Cortex of kidney (tissue), 1 donor: ENCODE measurements around the gene ATP13A1.

Source experiments
- DNase-seq: peaks from one replicate; lab custom pipeline; 2025; lab: John Stamatoyannopoulos, UW

The ATP13A1 gene

DNA sequence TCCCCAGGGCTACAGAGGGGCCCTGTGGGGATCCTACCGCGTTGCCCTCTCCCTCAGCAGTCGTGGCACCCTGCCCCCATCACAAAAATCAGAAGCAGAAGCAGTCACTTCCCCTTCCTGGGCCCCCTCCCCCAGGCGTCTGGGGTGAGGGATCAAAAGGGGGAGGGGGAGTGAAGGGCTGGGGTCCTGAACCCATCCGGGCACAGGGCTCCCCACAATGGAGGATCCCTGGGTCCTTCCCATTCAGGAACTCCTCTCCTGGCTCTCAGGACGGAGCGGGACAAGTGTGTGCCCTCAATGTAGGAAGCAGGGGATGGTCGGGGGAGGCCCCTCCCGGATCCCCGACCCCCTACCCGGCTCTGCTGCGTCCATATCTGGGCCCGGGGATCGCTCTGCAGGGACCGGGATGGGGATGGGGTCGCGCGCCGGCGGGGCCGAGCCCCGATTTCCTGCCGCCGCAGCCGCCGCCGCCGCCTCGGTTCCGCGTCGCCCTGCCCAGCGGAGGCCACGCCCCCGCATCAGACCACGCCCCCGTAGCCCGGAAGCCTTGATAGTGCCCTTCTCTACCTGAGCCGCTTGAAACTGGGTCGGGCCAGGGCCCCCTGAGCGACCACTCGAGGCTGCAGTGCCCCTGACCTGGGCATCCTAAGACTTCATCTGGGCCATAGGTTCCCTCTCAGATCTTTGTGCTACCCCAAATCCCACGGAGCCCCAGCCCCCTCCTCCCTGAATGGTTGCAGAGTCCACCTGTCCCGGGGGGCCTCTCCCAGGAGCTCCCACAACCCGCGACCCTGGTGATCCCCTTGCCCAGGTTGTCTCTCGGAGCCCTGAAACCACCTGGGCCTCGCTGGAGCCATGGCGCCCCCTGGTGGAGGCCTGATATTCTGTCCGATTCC lies 20.1 kb downstream of the ATP13A1 start, which contains the start of gene GMIP:
GMIP (minus strand) TSS at position 500 of the 896 bp plus-strand sequence; CDS start at position 372, 128 bp downstream.
- DNase-seq: no peak

DNA sequence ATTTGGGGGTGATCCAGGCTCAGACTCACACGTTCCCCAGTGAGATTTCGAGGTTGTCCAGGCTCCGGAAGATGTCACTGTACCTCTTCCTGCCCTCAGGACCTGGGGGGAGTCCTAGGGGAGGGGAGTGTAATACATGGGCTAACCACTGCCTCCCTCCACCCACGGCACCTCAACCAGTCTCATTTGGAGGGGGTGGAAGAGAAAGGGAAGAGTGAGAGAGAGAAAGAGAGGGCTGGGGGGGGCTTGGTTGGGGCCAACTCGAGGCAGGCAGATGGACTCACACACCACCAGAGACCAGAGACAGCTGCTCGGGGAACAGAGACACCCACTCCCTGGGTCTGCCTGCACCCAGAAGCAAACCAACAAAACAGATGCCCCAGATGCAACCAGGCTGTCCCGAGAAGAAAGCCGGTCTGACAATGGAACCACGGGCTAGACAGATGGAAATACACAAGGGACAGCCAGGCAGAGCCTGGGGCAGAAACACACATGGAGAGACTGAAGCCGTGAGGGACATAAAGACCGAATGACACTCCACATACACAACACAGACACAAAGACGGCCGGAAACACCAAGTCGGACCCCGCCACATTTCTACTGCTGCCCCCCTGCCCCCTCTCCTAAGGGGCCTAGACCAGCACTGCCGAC lies 20.8 kb downstream of the ATP13A1 start:
- no peak for DNase-seq

DNA sequence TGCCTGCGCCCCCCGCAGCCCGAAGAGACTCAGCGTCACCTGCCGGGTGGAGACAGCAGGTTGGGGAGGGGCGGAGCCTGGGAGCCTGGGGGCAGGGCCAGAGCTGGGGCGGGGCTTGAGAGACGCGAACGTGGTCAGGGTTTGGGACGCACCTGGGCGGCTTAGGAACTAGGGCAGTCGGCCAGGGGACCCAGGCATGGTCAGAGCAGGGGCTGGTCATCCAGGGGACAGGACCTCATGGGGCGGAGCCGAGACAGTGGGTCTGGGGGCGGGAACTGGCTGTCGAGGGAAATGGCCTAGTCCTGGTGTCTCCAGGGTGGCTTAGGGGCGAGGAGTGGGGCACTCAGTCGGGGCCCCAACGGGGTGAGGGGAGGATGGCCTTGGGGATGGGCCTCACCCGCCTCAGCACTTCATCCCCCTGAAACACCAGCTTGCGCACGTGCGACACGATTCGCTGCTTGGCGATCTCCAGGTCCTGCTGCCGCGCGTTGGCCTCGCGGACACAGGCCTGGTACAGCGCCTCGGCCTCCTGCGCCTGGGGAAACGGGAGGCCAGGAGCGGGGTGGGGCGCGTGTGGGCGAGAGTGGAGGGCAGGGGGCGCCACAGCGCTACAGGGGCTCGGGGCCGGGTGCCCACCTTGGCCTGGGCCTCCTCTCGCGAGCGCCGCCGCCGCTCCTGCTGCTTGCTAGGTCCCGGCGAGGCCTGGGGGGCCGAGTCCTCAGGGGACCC lies 25.8 kb downstream of the ATP13A1 start:
- no peak for DNase-seq

DNA sequence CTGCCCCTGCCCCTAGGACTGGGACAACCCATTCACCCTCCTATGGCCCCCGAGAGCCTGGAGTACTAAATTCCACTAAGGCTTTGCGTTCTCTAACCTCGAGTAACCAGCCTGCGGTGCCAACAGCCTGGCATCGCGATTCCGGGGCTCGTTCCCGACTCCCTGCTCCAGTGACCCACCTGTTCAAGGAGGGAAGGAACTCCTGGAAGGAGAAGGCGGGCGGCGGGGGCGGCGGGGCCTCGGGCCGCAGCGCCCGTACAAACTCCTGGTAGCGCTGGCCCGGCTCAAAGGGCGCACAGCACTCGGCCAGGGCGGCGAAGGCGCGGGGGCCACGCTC lies 26.3 kb downstream of the ATP13A1 start:
- no peak for DNase-seq

DNA sequence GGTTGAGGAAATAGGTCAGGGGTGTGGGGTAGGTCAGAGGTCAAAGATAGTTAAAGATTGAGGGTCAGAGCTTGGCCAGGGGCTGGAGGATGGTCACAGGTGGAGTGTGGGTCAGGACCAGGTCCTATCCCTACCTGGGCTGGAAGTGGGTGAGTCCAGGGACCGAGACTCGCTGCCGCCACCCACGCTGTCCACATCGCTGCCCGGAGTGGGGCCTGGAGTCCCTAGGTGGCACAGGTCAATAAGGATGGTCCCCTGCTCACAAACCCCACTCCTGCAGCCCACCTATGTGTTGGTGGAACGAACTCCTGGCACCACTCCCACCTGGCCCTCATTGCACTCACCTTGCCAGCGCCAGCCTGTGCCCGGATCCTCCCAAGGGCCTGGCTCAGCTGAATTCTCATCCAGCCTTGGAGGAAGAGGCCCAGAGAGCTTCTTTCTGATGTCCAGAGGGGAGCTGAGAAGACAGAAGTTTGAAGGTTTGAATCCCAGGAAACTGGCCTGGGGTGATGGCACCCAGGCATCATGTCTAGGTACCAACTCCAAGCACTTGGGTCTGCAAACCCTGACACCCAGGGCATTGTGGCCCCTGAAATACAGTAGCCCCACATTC lies 26.8 kb downstream of the ATP13A1 start:
- DNase-seq: no peak

DNA sequence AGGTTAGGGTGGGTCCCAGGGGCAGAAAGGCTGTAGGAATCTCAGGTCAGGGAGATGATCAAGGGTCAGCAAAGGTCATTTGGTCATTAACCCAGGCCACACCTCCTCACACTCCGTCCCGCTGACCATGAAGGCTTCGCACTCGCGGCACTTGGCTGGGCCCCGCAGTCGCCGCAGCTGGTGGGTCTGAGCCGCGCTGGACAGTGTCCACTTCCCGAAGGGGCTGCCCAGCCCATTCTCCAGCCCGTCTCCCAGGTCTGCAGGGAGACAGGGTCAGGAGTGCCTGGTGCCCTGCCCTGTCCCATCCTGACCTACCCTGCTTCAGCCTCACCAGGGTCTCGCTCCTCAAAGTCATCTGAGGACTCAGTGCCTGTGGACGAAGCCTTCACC lies 28.2 kb downstream of the ATP13A1 start:
- DNase-seq: no peak

DNA sequence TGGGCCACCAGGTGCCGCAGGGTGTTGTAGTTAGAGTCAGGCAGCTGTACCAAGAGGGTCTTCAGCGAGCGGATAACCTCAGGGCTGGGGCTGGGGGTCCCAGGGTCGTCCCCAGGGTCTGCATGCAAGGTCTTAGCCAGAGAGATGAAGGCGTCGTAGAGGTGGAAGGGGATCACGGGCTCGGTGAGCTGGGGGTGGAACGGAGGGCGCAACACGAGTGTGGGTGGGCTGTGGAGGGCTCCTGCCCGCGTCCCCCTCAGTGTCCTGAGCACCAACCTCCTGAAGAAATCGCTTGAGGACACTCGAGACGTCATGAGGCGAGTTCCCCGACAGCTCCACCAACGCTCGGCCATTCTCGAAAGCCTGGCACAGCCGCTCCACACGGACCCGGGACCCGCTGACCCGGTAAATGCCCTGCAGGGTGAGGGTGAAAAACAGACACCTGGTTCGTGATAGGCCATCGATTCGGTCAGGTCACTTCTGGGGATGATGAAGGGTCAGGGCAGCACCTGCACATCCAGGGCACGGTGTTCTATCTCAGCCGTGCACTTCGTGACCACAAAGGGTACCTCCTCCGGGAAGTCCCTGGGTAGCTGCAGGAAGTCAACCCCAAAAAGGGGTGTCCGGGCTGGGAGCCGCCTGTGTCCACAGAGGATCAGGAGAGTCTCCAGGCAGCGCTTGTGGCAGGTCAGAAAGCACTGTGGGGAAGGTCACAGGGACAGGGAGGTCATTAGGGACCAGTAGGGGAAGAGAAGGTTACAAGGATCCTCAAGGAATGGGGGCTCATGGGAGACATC lies 28.8 kb downstream of the ATP13A1 start:
- DNase-seq: no peak

DNA sequence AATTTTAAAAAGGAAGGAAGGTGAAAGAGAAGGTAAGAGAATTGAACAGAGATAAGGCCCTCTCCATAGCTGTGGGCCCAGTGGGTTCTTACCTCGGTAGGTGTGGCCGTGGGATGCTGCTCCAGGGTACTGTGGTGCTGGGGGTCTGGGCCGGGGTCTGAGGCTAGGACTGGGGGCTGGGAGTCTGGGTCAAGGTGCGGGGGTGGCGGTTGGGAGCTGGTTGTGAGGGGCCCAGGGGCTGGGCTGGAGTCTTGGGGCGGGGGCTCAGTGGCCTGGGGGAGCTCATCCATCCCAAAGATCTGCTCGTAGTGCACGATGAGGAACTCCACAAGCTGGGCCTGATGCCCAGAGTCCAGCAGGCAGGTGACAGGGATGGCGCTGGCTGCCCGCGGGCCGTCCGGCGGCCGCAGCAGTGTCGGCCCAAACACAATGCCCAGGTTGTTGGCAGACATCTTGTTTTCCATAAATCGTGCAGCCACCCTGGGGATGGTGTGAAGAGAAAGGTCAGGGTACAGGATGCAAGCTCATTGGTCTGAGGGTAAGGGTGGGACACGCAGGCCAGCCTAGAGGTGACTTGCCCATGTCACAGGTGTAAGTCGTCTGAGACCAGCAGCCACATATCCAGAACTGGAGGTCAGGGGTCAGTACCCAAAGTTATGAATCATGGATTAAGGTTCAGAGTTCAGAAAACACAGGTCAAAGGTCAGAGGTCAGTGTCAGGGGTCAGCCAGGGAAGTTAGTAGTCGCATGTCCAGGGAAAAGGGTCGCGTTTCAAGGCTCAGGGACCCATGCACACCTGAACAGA lies 29.6 kb downstream of the ATP13A1 start:
- no peak for DNase-seq

DNA sequence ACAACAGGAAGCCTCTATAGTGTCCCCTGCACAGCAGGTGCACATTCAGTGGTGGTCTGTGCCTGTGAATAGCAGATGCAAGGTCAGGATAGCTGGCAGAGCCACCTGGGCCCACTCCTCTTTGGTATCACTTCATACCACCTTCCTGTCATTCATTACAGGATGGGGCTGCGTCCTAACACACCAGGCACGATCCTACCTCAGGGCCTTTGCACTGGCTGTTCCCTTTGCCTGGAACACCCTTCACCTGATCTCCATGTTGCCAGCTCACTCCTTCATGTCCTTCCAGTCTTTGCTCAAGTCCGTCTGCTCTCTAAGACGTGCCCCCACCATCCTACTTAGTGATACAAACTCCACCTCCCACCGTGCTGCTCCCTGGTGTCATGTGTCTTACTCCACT lies 30.8 kb downstream of the ATP13A1 start:
- no peak for DNase-seq

DNA sequence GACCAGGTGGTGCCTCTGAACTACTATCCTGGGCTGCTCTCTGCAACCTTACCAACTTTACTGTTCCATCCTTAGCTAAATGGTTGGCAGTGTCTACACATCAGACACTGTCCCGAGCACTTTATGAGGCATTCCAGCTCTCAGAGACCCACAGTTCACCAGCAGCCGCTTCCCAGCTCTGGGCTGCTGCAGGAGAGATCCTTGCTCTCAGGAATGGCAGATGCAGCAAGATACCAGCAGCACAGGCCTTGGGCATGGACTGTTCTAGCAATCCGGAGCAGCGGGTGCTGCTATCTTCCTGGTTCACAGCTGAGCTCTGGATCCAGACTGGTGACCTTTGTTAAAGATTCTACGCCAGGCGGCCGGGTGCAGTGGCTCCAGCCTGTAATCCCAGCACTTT lies 32.1 kb downstream of the ATP13A1 start:
- DNase-seq: no peak

DNA sequence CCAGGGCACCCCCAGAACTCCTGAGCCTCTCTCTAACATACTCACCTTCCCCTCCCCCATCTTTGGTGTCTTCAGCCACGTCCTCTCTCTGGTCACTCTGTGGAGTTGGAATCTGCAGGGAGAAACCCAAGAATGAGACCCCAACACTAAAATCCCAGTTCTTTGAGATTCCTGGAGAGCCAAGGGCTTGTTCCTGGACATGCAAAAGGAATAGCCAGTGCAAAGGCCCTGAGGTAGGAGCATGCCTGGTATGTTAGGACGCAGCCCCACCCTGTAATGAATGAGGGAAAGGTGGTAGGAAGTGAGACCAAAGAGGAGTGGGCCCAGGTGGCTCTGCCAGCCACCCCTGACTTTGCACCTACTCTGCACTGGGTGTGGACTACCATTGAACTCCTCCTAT lies 33.0 kb downstream of the ATP13A1 start:
- DNase-seq: no peak

DNA sequence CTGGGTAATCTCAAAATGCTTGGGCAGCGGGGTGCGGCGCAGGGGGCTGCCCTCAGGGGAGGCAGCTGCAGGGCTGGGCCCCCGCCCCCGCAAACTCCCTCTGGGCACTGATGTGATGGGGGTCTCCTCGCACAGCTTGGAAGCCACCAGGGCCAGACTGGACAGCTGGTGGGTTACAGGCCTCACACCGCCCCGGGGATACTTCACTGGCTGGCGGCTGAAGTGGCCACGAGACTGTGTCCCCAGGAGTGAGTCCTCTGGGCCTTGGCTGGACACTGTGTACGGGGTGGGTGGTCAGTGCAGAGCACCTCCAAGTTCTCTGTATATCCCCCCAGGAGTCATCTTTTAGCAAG lies 33.4 kb downstream of the ATP13A1 start:
- no peak for DNase-seq

DNA sequence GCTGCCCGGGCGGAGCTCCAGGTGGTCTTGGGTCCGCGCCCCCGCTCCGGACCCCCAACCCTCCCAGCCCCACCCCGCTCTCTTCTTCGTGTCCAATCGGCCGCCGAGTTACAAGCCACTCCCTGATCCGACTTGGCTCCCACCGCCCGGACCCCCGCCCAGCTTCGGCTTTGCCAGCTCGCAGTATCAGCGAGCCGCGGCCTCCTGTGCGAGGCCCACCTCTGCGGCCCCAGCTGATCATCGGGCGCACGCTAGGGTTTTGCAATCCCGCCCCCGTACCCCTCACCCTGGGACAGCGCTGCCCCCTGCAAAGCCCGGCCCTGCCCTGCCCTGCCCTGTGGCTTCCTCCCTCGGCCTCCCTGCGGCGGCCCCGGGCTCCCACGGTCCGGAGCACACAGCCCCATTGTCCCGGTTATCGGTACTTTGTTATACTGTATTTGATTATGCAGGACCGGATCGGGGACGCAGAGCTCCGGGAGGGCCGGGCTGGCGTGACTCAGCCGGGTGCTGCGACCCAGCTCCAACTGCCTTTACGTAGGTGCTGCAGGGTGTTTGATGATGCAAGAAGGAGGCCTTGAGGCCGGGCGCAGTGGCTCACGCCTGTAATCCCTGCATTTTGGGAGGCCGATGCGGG lies 34.9 kb downstream of the ATP13A1 start:
- DNase-seq: no peak

DNA sequence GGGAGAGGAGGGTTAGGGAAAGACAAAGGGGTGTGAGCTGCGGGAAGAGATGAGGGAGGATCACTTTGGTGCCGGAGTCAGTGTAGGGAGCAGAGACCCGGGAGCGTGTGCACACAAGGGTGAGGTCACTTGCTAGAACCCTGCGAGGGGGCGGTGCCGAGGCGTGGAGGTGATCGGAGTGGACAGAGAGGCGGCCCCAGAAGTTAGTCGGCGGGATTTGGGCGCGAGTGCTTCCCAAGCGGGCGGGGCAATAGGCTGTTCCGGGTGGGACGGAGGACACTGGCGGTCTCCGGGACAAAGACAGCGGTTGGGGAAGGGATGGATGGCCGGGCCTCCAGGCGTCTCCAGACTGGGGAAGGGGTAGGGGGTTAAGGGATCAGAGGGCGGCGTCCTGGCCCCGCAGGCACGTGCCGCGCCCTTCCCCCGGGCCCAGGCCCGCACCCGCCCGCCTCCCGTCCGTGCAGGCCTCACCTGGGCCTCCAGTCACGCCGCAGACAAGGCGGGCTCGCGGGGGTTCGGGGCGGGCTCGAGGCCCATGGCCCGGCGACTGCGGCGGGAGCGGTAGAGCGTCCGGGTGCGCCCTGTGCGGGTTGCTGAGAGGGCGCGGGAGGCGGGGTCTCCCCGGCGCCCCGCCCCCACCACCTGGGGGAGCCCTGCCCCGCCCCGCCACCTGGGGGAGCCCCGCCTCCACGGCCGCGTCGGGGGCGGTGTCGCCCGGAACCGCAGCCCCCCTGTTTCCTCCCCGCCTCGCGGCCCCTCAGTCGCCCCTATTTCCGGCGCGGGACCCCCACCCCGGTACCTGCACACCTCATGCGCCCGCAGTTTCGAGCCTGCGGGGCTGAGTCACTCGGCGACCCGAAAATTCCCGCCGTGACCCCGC lies 35.6 kb downstream of the ATP13A1 start, which contains the start of gene LPAR2:
LPAR2 (minus strand) TSS at position 600 of the 880 bp plus-strand sequence. CDS start 945 bp downstream, outside the sequence.
- no peak for DNase-seq

DNA sequence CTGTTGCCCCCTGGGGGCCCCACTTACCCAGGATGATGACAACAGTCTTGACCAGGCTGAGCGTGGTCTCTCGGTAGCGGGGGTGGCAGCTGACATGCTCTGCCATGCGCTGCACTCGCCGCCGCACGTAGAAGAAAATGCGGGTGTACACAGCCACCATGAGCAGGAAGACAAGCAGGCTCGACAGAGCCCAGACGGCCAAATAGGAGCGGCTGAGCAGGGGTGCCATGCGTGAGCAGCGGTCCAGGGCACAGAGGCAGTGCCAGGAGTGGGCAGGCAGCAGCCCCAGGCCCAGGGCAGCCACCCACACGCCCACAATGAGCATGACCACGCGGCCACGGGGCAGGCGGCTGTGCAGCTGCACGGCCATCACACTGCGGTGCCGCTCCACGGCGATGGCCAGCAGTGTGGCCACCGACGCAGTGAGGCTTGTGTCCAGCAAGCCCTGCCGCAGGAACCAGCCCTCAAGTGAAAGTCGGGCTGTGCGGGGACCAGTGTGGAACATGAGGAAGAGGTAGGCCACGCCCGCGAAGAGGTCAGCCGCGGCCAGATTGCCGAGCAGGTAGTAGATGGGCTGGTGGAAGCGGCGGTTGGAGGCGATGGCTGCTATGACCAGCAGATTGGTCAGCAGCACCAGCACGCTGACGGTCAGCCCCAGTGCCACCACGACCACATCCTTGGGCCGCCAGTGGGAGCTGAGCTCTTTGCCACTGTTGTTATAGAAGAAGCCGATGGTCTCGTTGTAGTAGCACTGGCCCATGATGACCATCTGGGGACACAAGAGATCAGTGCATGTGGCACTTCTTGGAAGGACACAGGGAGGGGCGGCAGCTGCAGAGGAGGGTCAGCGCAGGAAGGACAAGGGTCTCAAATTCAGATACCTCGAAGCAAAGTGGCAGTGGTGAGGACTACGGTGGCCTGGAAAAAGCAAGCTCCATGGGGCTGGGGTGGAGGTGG lies 36.7 kb downstream of the ATP13A1 start:
- DNase-seq: no peak

DNA sequence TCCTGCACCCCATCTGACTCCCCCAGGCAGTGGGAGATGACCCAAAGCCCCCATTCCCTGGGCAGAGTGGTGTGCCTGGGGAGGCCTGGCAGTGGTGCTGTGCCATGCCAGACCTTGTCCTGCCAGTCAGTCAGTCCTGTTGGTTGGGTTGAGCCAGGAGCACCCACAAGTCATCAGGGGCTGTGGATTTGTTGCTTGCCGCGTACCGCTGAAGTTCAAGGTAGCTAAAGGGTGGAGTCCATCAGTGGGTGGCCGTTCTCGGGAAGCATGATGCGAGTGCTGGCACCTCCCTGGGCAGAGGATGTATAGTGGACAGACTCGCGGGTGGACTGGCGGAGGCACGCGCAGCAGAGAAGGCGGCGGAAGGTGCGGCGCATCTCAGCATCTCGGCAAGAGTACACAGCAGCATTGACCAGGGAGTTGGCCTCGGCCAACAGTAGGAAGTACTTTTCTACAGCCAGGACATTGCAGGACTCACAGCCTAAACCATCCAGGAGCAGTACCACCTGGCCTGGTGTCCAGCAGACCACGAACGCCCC lies 39.4 kb downstream of the ATP13A1 start:
- DNase-seq: no peak

DNA sequence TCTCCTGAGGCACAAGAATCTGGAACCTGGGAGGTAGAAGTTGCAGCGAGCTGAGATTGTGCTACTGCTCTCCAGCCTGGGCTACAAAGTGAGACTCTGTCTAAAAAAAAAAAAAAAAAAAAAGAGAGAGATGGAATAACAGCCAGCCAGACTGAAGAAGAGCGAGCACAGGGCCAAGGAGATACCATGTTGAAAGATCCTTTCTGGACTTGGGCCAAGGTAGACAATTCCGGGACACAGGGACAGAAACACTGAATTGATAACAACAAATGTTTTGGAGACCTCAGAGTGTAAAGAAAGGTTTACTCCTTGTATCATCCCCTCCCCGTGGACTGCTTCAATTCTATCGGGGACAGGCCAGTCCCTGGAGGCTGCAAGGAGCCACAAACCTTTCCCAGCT lies 40.1 kb downstream of the ATP13A1 start:
- no peak for DNase-seq

DNA sequence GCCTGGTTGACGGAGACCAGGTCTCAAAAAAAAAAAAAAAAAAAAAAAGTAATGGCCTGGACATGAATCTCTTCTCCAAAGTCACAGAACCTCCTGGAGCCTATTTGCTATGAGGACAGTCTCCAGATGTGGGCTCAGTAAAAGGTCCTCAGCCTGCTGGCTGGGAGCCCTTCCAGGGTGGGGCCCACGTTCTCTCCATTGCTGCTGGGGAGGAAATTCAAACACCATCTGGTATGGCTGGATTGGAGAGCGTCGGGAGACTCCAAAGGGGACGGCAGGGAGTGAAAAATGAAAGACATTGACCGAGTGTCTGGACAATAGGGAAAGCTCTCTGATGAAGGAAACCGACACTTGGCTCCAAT lies 43.6 kb downstream of the ATP13A1 start:
- no peak for DNase-seq
